H9 (cell line): ENCODE measurements around the gene TRNT1. TPM values are rescaled to one million over a fixed set of nuclear protein-coding genes. Genes with fewer than 3 reads are reported as not detected.

ENCODE experiments used
- DNase-seq: peaks from one replicate; pipeline ENCODE4 v3.0.0-alpha.2; 2017
- H2AFZ ChIP-seq: one replicate; pipeline ENCODE4 v1.6.1; 2013; ENCODE audit warnings: mild to moderate bottlenecking, low read length, control low read depth, moderate library complexity
- H2AK5ac ChIP-seq: 2 replicates; pipeline ENCODE4 v1.6.1; 2013; ENCODE audit warnings: low read length, control low read depth, mixed read lengths; ENCODE audit not compliant: insufficient read length
- H2BK120ac ChIP-seq: one replicate; pipeline ENCODE4 v1.6.1; 2013; ENCODE audit warnings: low read depth, mild to moderate bottlenecking, low read length, control low read depth, inconsistent platforms; ENCODE audit not compliant: poor library complexity, severe bottlenecking
- H2BK12ac ChIP-seq: 2 replicates; pipeline ENCODE4 v1.6.1; 2013; ENCODE audit warnings: low read length, control low read depth, mixed read lengths, low read depth; ENCODE audit not compliant: insufficient read length
- H2BK15ac ChIP-seq: 2 replicates; pipeline ENCODE4 v1.6.1; 2013; ENCODE audit warnings: low read depth, low read length, control low read depth
- H2BK20ac ChIP-seq: one replicate; pipeline ENCODE4 v1.6.1; 2013; ENCODE audit warnings: low read depth, mild to moderate bottlenecking, low read length, control low read depth, inconsistent platforms; ENCODE audit not compliant: poor library complexity, severe bottlenecking
- H2BK5ac ChIP-seq: 2 replicates; pipeline ENCODE4 v1.6.1; 2013; ENCODE audit warnings: low read length, control low read depth, mixed read lengths; ENCODE audit not compliant: insufficient read length
- H3K14ac ChIP-seq: 2 replicates; pipeline ENCODE4 v1.6.1; 2013; ENCODE audit warnings: low read length, control low read depth; ENCODE audit not compliant: insufficient read depth
- H3K18ac ChIP-seq: 2 replicates; pipeline ENCODE4 v1.6.1; 2013; ENCODE audit warnings: low read depth, mild to moderate bottlenecking, mixed read lengths, low read length, control low read depth; ENCODE audit not compliant: insufficient read length
- H3K23ac ChIP-seq: 2 replicates; pipeline ENCODE4 v1.6.1; 2013; ENCODE audit warnings: low read length, control low read depth, mixed read lengths, low read depth; ENCODE audit not compliant: insufficient read length
- H3K23me2 ChIP-seq: 2 replicates; pipeline ENCODE4 v1.6.1; 2013; ENCODE audit warnings: low read depth, mild to moderate bottlenecking, mixed read lengths, low read length, control low read depth; ENCODE audit not compliant: insufficient read length, poor library complexity, severe bottlenecking
- H3K27ac ChIP-seq: 2 replicates; pipeline ENCODE4 v1.5.1; 2013; ENCODE audit warnings: low read length, control low read depth, mixed read lengths, low read depth; ENCODE audit not compliant: insufficient read length
- H3K27me3 ChIP-seq: 2 replicates; pipeline ENCODE4 v1.6.1; 2013; ENCODE audit warnings: low read length, control low read depth, inconsistent platforms; ENCODE audit not compliant: insufficient read depth
- H3K4ac ChIP-seq: 2 replicates; pipeline ENCODE4 v1.6.1; 2013; ENCODE audit warnings: low read depth, mild to moderate bottlenecking, control low read depth, inconsistent platforms, low read length, moderate library complexity
- H3K4me1 ChIP-seq: 2 replicates; pipeline ENCODE4 v1.6.1; 2013; ENCODE audit warnings: low read length, control low read depth, inconsistent platforms; ENCODE audit not compliant: insufficient read depth
- H3K4me2 ChIP-seq: 2 replicates; pipeline ENCODE4 v1.6.1; 2013; ENCODE audit warnings: low read length, control low read depth, mixed read lengths; ENCODE audit not compliant: insufficient read length, insufficient read depth
- H3K56ac ChIP-seq: 2 replicates; pipeline ENCODE4 v1.6.1; 2013; ENCODE audit warnings: low read depth, mild to moderate bottlenecking, mixed read lengths, low read length, control low read depth; ENCODE audit not compliant: insufficient read length
- H3K79me1 ChIP-seq: 2 replicates; pipeline ENCODE4 v1.6.1; 2013; ENCODE audit warnings: low read depth, mild to moderate bottlenecking, moderate library complexity, low read length, control low read depth, inconsistent platforms; ENCODE audit not compliant: insufficient read depth, poor library complexity, severe bottlenecking
- H3K79me2 ChIP-seq: 2 replicates; pipeline ENCODE4 v1.6.1; 2013; ENCODE audit warnings: low read length, control low read depth, inconsistent platforms; ENCODE audit not compliant: insufficient read depth
- H3K9ac ChIP-seq: 2 replicates; pipeline ENCODE4 v1.6.1; 2013; ENCODE audit warnings: low read length, control low read depth, mixed read lengths; ENCODE audit not compliant: insufficient read length; ENCODE audit errors: extremely low read depth
- H3K9me3 ChIP-seq: one replicate; pipeline ENCODE4 v1.6.1; 2013; ENCODE audit warnings: low read depth, low read length, inconsistent platforms; ENCODE audit not compliant: control insufficient read depth
- H3T11ph ChIP-seq: one replicate; pipeline ENCODE4 v1.6.1; 2013; ENCODE audit warnings: mild to moderate bottlenecking, low read length, control low read depth, inconsistent platforms
- H4K20me1 ChIP-seq: one replicate; pipeline ENCODE4 v1.6.1; 2013; ENCODE audit not compliant: control insufficient read depth, insufficient read length, insufficient read depth
- H4K5ac ChIP-seq: 2 replicates; pipeline ENCODE4 v1.6.1; 2013; ENCODE audit warnings: low read depth, mild to moderate bottlenecking, mixed read lengths, low read length, control low read depth; ENCODE audit not compliant: insufficient read length
- H4K8ac ChIP-seq: replicated peaks from 2 replicates; pipeline ENCODE4 v1.6.1; 2013; ENCODE audit warnings: low read length, control low read depth, mixed read lengths, low read depth; ENCODE audit not compliant: insufficient read length
- H4K91ac ChIP-seq: 2 replicates; pipeline ENCODE4 v1.6.1; 2013; ENCODE audit warnings: low read depth, mild to moderate bottlenecking, moderate library complexity, mixed read lengths, low read length, control low read depth; ENCODE audit not compliant: insufficient read length
- H3K27ac Mint-ChIP-seq, 3 experiments: 2 replicates in 2 of 3; 3 replicates in 1 of 3; pipeline ENCODE4 v1.8.0; 2020 to 2021; ENCODE audit warnings: mixed read lengths in 3 of 3, mild to moderate bottlenecking in 1 of 3, moderate library complexity in 1 of 3
- H3K27me3 Mint-ChIP-seq: 2 replicates; pipeline ENCODE4 v1.8.0; 2021; ENCODE audit warnings: low read depth, mild to moderate bottlenecking, moderate library complexity, mixed read lengths
- H3K36me3 Mint-ChIP-seq, 3 experiments: 2 replicates in 2 of 3; 3 replicates in 1 of 3; pipeline ENCODE4 v1.8.0; 2020 to 2021; ENCODE audit warnings: low read depth in 3 of 3, mixed read lengths in 3 of 3; ENCODE audit not compliant: insufficient read depth in 1 of 3
- H3K4me1 Mint-ChIP-seq, 2 experiments: 2 replicates each; pipeline ENCODE4 v1.8.0; 2020; ENCODE audit warnings: mixed read lengths in 2 of 2
- H3K4me3 Mint-ChIP-seq, 2 experiments: 2 replicates in 1 of 2; 3 replicates in 1 of 2; pipeline ENCODE4 v1.8.0; 2020 to 2021; ENCODE audit warnings: mild to moderate bottlenecking in 2 of 2, mixed read lengths in 2 of 2, moderate library complexity in 1 of 2
- H3K9me3 Mint-ChIP-seq, 2 experiments: 2 replicates in 1 of 2; 3 replicates in 1 of 2; pipeline ENCODE4 v1.8.0; 2020; ENCODE audit warnings: mild to moderate bottlenecking in 2 of 2, mixed read lengths in 2 of 2, moderate library complexity in 1 of 2
- CTCF ChIP-seq: fragments of 200-600 bp; sonication (generic); conservative IDR thresholded peaks from 3 replicates; pipeline ENCODE4 v1.8.0; 2021; ENCODE audit warnings: antibody characterized with exemption, mild to moderate bottlenecking
- WGBS: extraction: QIAGEN DNeasy Blood & Tissue Kit; methylation state at CpG from one replicate; pipeline ENCODE4 v1.1.7; 2013; ENCODE audit warnings: missing lambda C conversion rate, low lambda C conversion rate, mixed read lengths; ENCODE audit not compliant: insufficient read length; ENCODE audit errors: extremely low coverage; 5-methylcytosine and 5-hydroxymethylcytosine counted together
- total RNA-seq: library from RNA; stranded (reverse); gene quantifications from 2 replicates; pipeline ENCODE4 v1.2.1, GENCODE V29; 2021

TRNT1 gene
- total RNA-seq, 1 experiment from 2014 or later, result 49.2 TPM

GRCh38 chr3:3184876-3185275, 58.1 kb downstream of the TRNT1 start:
- Histone ChIP-seq H4K8ac (no peak overlapping the region), H3K56ac (no peak overlapping the region), H4K91ac (no peak overlapping the region), H2BK12ac (no peak overlapping the region), H2AK5ac (no peak overlapping the region), H3T11ph (no peak overlapping the region), H2AFZ (no peak overlapping the region), H3K9ac (no peak overlapping the region), H2BK15ac (no peak overlapping the region), H3K4me1 (no peaks in the 10 kb centered on the region), H2BK120ac (no peak overlapping the region), H3K14ac (no peak overlapping the region), H2BK20ac (no peak overlapping the region), H3K27me3 (no peaks in the 10 kb centered on the region), H3K4ac (no peak overlapping the region), H3K27ac (no peak overlapping the region), H2BK5ac (no peak overlapping the region), H4K5ac (no peak overlapping the region), H3K79me2 (no peaks in the 10 kb centered on the region), H3K23me2 (no peaks in the 10 kb centered on the region), H3K79me1 (no peaks in the 10 kb centered on the region), H3K23ac (no peak overlapping the region), H3K4me2 (no peak overlapping the region), H3K18ac (no peak overlapping the region), H3K9me3 (no peaks in the 10 kb centered on the region), H4K20me1 (no peaks in the 10 kb centered on the region)
- DNase-seq, result no peak
- no peak overlapping the region for H3K27ac Mint-ChIP-seq
- H3K9me3 Mint-ChIP-seq, result peaks cover 0 to 6% of the 10 kb centered on the region in 2 experiments; a peak in 2 of 5 replicates
- no peak overlapping the region for H3K4me3 Mint-ChIP-seq
- TF ChIP-seq CTCF, result no peak
- no CpG with 5 or more reads among the region's 2 CpGs for WGBS
- H3K36me3 Mint-ChIP-seq, result no peaks in the 10 kb centered on the region
- peaks cover 45% of the 10 kb centered on the region for H3K27me3 Mint-ChIP-seq
- H3K4me1 Mint-ChIP-seq, result peaks cover 0 to 3% of the 10 kb centered on the region in 2 experiments; a peak in 1 of 4 replicates
